ENCODE data around the gene CTTNBP2.

DNA sequence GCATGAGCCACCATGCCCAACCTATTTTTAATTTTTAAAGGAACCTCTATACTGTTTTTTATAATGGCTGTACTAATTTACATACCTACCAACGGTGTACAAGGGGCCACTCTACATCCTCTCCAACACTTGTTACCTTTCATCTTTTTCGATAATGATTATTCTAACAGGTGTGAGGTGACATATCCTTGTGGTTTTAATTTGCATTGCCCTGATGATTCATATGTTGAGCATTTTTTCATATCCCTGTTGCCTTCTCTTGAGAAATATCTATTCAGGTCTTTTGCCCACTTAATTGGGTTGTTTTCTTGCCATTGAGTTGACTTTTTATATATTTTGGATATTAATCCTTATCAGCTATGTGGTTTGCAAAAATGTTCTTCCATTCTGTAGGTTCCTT is 167.0 kb downstream of the CTTNBP2 start:
- TF ChIP-seq, protein P1, sequence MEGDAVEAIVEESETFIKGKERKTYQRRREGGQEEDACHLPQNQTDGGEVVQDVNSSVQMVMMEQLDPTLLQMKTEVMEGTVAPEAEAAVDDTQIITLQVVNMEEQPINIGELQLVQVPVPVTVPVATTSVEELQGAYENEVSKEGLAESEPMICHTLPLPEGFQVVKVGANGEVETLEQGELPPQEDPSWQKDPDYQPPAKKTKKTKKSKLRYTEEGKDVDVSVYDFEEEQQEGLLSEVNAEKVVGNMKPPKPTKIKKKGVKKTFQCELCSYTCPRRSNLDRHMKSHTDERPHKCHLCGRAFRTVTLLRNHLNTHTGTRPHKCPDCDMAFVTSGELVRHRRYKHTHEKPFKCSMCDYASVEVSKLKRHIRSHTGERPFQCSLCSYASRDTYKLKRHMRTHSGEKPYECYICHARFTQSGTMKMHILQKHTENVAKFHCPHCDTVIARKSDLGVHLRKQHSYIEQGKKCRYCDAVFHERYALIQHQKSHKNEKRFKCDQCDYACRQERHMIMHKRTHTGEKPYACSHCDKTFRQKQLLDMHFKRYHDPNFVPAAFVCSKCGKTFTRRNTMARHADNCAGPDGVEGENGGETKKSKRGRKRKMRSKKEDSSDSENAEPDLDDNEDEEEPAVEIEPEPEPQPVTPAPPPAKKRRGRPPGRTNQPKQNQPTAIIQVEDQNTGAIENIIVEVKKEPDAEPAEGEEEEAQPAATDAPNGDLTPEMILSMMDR (IDR thresholded peaks at IDR 0.05; ENCODE audit: low read length) = no peak
- TF ChIP-seq EZH2 (optimal IDR thresholded peaks at IDR 0.05; ENCODE audit: low read depth, low read length) = no peak
